Neural progenitor cell (in vitro differentiated cells): ENCODE measurements around the gene AARS2.

Experiments
- CTCF ChIP-seq: fragments of 200-600 bp; sonication (generic); IDR thresholded peaks from 2 replicates; pipeline ENCODE4 v1.5.1; 2017; ENCODE audit warnings: antibody characterized with exemption, mild to moderate bottlenecking
- EZH2phosphoT487 ChIP-seq: fragments of 200-600 bp; sonication (generic); IDR thresholded peaks from 2 replicates; pipeline ENCODE4 v1.6.1; 2017; ENCODE audit warnings: antibody characterized with exemption

GRCh38 chr6:44269921-44270525, 43.1 kb downstream of the AARS2 start, which contains the start of gene TMEM151B:
- no peak for TF ChIP-seq CTCF
- no peak for TF ChIP-seq EZH2phosphoT487
